PC-9 (cell line): Measurements from ENCODE around the gene TEX51. TPM values are rescaled to one million over a fixed set of nuclear protein-coding genes. Genes with fewer than 3 reads are reported as not detected.

Experiments
- BruUV-seq: library from RNA; stranded (reverse); fragments of 400-500 nt; replicated peaks from 2 replicates; lab custom pipeline; 2021; lab: Mats Ljungman, UMichigan
- CTCF ChIA-PET: fragments of 300-600 bp; sonication (Branson Sonifier 250); formaldehyde crosslinking; loops from one replicate; lab custom pipeline; 2022; ENCODE audit warnings: antibody characterized with exemption; lab: Charles Lee
- POLR2A ChIA-PET: fragments of 300-600 bp; sonication (Branson Sonifier 250); formaldehyde crosslinking; loops from one replicate; lab custom pipeline; 2022; ENCODE audit warnings: antibody characterized with exemption; ENCODE audit not compliant: unreplicated experiment; lab: Charles Lee
- DNase-seq, 2 experiments: peaks; one replicate each; pipeline versions ENCODE4 v3.0.0 to v3.0.0-alpha.2; 2015 to 2022; ENCODE audit warnings: mixed read lengths in 1 of 2
- H2AFZ ChIP-seq: fragments of 200-600 bp; sonication (generic); 2 replicates; pipeline ENCODE4 v1.8.1; 2017; ENCODE audit warnings: antibody characterized with exemption
- H3F3A ChIP-seq: fragments of 200-600 bp; sonication (generic); 2 replicates; pipeline ENCODE4 v1.8.1; 2017; ENCODE audit warnings: antibody characterized with exemption, mild to moderate bottlenecking, low read depth; ENCODE audit not compliant: insufficient read depth
- H3K27ac ChIP-seq: fragments of 200-600 bp; sonication (generic); 2 replicates; pipeline ENCODE4 v1.6.1; 2016; ENCODE audit warnings: mixed run types
- H3K27me3 ChIP-seq: fragments of 200-600 bp; sonication (generic); 2 replicates; pipeline ENCODE4 v1.6.1; 2016; ENCODE audit warnings: low read depth, mixed run types; ENCODE audit not compliant: insufficient read depth
- H3K36me3 ChIP-seq: fragments of 200-600 bp; sonication (generic); 2 replicates; pipeline ENCODE4 v1.6.1; 2016; ENCODE audit warnings: low read depth, mixed run types
- H3K4me1 ChIP-seq: fragments of 200-600 bp; sonication (generic); replicated peaks from 2 replicates; pipeline ENCODE4 v1.6.1; 2016; ENCODE audit warnings: mixed run types; ENCODE audit not compliant: insufficient read depth
- H3K4me2 ChIP-seq: fragments of 200-600 bp; sonication (generic); 2 replicates; pipeline ENCODE4 v1.6.1; 2017; ENCODE audit warnings: mixed run types
- H3K4me3 ChIP-seq: fragments of 200-600 bp; sonication (generic); 2 replicates; pipeline ENCODE4 v1.6.1; 2016; ENCODE audit warnings: mixed run types
- H3K79me2 ChIP-seq: fragments of 200-600 bp; sonication (generic); 2 replicates; pipeline ENCODE4 v1.6.1; 2017; ENCODE audit warnings: low read depth, mixed run types
- H3K9me2 ChIP-seq: fragments of 200-600 bp; sonication (generic); 2 replicates; pipeline ENCODE4 v1.8.1; 2017; ENCODE audit warnings: mild to moderate bottlenecking; ENCODE audit not compliant: insufficient read depth
- H3K9me3 ChIP-seq: fragments of 200-600 bp; sonication (generic); 2 replicates; pipeline ENCODE4 v1.8.1; 2016; ENCODE audit warnings: low read depth; ENCODE audit not compliant: insufficient read depth
- H4K20me1 ChIP-seq: fragments of 200-600 bp; sonication (generic); 2 replicates; pipeline ENCODE4 v1.8.1; 2017; ENCODE audit not compliant: insufficient read depth
- CTCF ChIP-seq: fragments of 200-600 bp; sonication (generic); conservative IDR thresholded peaks from 2 replicates; pipeline ENCODE4 v1.6.1; 2017; ENCODE audit warnings: mixed run types, antibody characterized with exemption, mild to moderate bottlenecking, moderate library complexity
- EZH2 ChIP-seq: fragments of 200-600 bp; sonication (generic); IDR thresholded peaks from 2 replicates; pipeline ENCODE4 v1.8.0; 2017; ENCODE audit warnings: antibody characterized with exemption, low read depth
- intact Hi-C: fragments of 100-400 bp; cut with micrococcal nuclease; formaldehyde crosslinking; loops from one replicate; pipeline ENCODE4 v1.10.0; 2022; ENCODE audit not compliant: unreplicated experiment
- total RNA-seq: library from RNA; stranded (reverse); gene quantifications from 2 replicates; pipeline ENCODE4 v1.2.3, GENCODE V29; 2021

TEX51 gene
- total RNA-seq, 1 experiment from 2014 or later, result not detected

DNA sequence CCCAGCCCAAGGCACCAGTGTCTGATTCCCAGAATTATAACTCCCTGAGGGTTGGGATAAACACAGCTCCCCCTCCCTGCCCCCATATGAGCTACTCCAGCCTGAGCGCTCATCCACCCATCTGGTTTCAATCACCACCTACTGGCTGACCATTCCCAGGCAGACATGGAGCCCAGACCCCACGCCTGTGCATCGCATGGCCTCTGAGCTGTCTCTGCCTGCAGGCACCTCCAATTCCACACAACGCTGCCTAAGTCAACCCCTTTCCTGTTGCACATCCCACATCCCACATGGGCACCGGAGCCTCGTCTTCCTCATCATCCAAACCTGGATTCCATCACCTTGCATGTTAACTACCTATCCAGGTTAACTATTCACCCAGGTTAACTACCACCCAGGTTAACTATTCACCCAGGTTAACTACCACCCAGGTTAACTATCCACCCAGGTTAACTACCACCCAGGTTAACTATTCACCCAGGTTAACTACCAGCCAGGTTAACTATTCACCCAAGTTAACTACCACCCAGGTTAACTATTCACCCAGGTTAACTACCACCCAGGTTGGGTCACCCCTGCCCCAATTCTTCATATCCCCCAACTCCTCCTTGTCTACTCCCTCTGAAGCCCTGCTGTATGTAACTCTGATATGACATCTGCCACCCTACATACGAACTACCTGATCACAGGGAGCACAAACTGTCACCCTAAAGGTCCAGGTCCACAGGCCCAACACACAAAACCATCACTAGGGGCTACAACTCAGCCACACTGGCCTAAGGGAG is 47.8 kb downstream of the TEX51 start:
- CTCF ChIA-PET, result no interaction called here
- Histone ChIP-seq H3K27me3 (peaks cover 96% of the 10 kb centered on the region), H3K4me2 (no peak overlapping the region), H4K20me1 (no peaks in the 10 kb centered on the region), H3K79me2 (no peaks in the 10 kb centered on the region), H3K4me1 (no peaks in the 10 kb centered on the region), H3K9me3 (peaks cover 12% of the 10 kb centered on the region; the same call in 1 of the 2 replicates), H3K36me3 (no peaks in the 10 kb centered on the region), H3F3A (no peaks in the 10 kb centered on the region), H3K4me3 (no peak overlapping the region), H2AFZ (no peak overlapping the region), H3K27ac (no peak overlapping the region), H3K9me2 (no peaks in the 10 kb centered on the region)
- POLR2A ChIA-PET, result no interaction called here
- BruUV-seq, result no TSS peak
- intact Hi-C loops, result no loop called here
- DNase-seq, result no peak
- TF ChIP-seq CTCF, result no peak
- no peak for TF ChIP-seq EZH2

DNA sequence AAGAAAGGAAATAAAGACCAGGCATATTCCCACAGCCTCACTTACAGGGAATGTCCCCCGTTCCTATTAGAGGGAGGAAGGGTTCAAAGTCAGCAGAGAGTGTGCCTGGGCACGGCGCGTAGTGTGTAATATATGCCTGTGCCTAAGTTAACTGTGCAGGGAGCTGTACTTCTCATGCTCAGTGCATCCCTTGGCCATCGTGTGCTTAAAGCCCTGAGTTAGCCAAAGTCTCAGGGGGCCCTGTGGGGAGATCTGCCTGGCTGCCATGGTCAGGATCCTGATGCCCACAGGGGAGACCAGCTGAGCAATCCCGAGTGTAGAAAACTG is 48.4 kb downstream of the TEX51 start:
- intact Hi-C loops, result no loop called here

GRCh38 chr2:126949775-126950174 is 51.1 kb downstream of the TEX51 start:
- Histone ChIP-seq H3K9me3 (no peaks in the 10 kb centered on the region), H3K4me2 (no peak overlapping the region), H2AFZ (no peak overlapping the region), H3K27ac (no peak overlapping the region), H3K9me2 (no peaks in the 10 kb centered on the region), H4K20me1 (no peaks in the 10 kb centered on the region), H3K4me3 (no peak overlapping the region), H3K4me1 (no peaks in the 10 kb centered on the region), H3K36me3 (no peaks in the 10 kb centered on the region), H3K79me2 (no peaks in the 10 kb centered on the region), H3F3A (no peaks in the 10 kb centered on the region), H3K27me3 (peaks cover 95% of the 10 kb centered on the region)
- no peak for DNase-seq
- ChIA-PET POLR2A (no interaction called here), CTCF (no interaction called here)
- intact Hi-C loops, result no loop called here
- TF ChIP-seq CTCF, result no peak
- no peak for TF ChIP-seq EZH2
- BruUV-seq, result no TSS peak

More for the DNA sequence above, 48.4 kb downstream of the TEX51 start:
- no peak overlapping the region for H3K27ac ChIP-seq
- H4K20me1 ChIP-seq, result no peaks in the 10 kb centered on the region
- no peak overlapping the region for H2AFZ ChIP-seq
- no peak overlapping the region for H3K4me3 ChIP-seq
- peaks cover 96% of the 10 kb centered on the region for H3K27me3 ChIP-seq
- H3K4me2 ChIP-seq, result no peak overlapping the region
- H3F3A ChIP-seq, result no peaks in the 10 kb centered on the region
- H3K4me1 ChIP-seq, result no peaks in the 10 kb centered on the region
- ChIA-PET POLR2A (no interaction called here), CTCF (no interaction called here)
- BruUV-seq, result no TSS peak
- H3K9me3 ChIP-seq, result peaks cover 12% of the 10 kb centered on the region; the same call in 1 of the 2 replicates
- no peaks in the 10 kb centered on the region for H3K79me2 ChIP-seq
- DNase-seq, result no peak
- H3K36me3 ChIP-seq, result no peaks in the 10 kb centered on the region
- H3K9me2 ChIP-seq, result no peaks in the 10 kb centered on the region
- TF ChIP-seq CTCF, result no peak
- no peak for TF ChIP-seq EZH2
